Hepatocyte (in vitro differentiated cells): ENCODE data around the gene CCDC73.

ENCODE experiments used
- CTCF ChIP-seq: fragments of 200-600 bp; sonication (generic); IDR thresholded peaks from 2 replicates; pipeline ENCODE4 v1.5.1; 2016; ENCODE audit warnings: antibody characterized with exemption, mild to moderate bottlenecking; ENCODE audit not compliant: poor library complexity
- EZH2 ChIP-seq: fragments of 200-600 bp; sonication (generic); IDR thresholded peaks from 2 replicates; pipeline ENCODE4 v1.6.1; 2016; ENCODE audit warnings: antibody characterized with exemption, mild to moderate bottlenecking, borderline replicate concordance
- EZH2phosphoT487 ChIP-seq: fragments of 200-600 bp; sonication (generic); IDR thresholded peaks from one replicate; pipeline ENCODE4 v1.6.1; 2018; ENCODE audit warnings: antibody characterized with exemption, mild to moderate bottlenecking, low read depth, moderate library complexity; ENCODE audit not compliant: unreplicated experiment, severe bottlenecking

GRCh38 chr11:32586576-32587190 is 207.8 kb downstream of the CCDC73 start:
- TF ChIP-seq CTCF (peak; percentile 26), EZH2 (no peak), EZH2phosphoT487 (no peak)
